Right atrium auricular region (tissue), 2 donors: ENCODE measurements around the gene CYSRT1. TPM values are rescaled to one million over a fixed set of nuclear protein-coding genes. Genes with fewer than 3 reads are reported as not detected.

ENCODE experiments used
- DNase-seq: peaks from one replicate; pipeline ENCODE4 v3.0.0-alpha.2; 2019; ENCODE audit warnings: low spot score
- H3K27ac ChIP-seq, 2 donors: fragments of 200-600 bp; sonication (generic); 1 replicate in 1 of 2; 2 replicates in 1 of 2; pipeline ENCODE4 v1.5.1; 2016 to 2019
- H3K27me3 ChIP-seq, 2 donors: fragments of 200-600 bp; sonication (generic); one replicate each; pipeline versions ENCODE4 v1.5.1 to v1.6.0; 2017 to 2019
- H3K36me3 ChIP-seq: fragments of 200-600 bp; sonication (generic); one replicate; pipeline ENCODE4 v1.5.1; 2016
- H3K4me1 ChIP-seq, 2 donors: fragments of 200-600 bp; sonication (generic); one replicate each; pipeline versions ENCODE4 v1.5.1 to v1.6.0; 2017 to 2019
- H3K4me3 ChIP-seq, 2 donors: fragments of 200-600 bp; sonication (generic); 1 replicate in 1 of 2; 2 replicates in 1 of 2; pipeline ENCODE4 v1.5.1; 2017 to 2019; ENCODE audit warnings: mild to moderate bottlenecking in 1 of 2, moderate library complexity in 1 of 2
- H3K9me3 ChIP-seq, 2 donors: fragments of 200-600 bp; sonication (generic); one replicate each; pipeline ENCODE4 v1.5.1; 2019
- CTCF ChIP-seq, 2 donors: fragments of 200-600 bp; sonication (generic); IDR thresholded peaks; one replicate each; pipeline ENCODE4 v1.5.1; 2019; ENCODE audit warnings: antibody characterized with exemption in 2 of 2
- total RNA-seq, 2 donors: library from RNA; depleted of rRNA; stranded (reverse); fragments of >200 nt; gene quantifications; one replicate each; pipeline ENCODE4 v1.1.0, GENCODE V29; 2016

Gene CYSRT1
- total RNA-seq, 2 donors from 2014 or later: 0.35 to 0.85 TPM

- H3K27me3 ChIP-seq: peaks cover 0 to 4% of the 10 kb centered on the region in 2 donors
- DNase-seq: peak; percentile 99
- H3K9me3 ChIP-seq: no peaks in the 10 kb centered on the region
- peak overlapping the region; percentile 60 to 70 for H3K4me3 ChIP-seq
- no peaks in the 10 kb centered on the region for H3K36me3 ChIP-seq
- H3K4me1 ChIP-seq: peaks cover 0 to 45% of the 10 kb centered on the region in 2 donors
- TF ChIP-seq CTCF (IDR thresholded peaks at IDR 0.05): no peak
- peak overlapping the region; percentile 77 to 86 for H3K27ac ChIP-seq
These were observed 1.6 kb upstream of the CYSRT1 start for GRCh38 chr9:137223078-137223970.

GRCh38 chr9:137225699-137226331 is 841 bp downstream of the CYSRT1 start:
- Histone ChIP-seq H3K4me1 (peaks cover 0 to 36% of the 10 kb centered on the region in 2 donors), H3K27ac (no peak overlapping the region), H3K4me3 (no peak overlapping the region), H3K9me3 (no peaks in the 10 kb centered on the region), H3K27me3 (peaks cover 3 to 9% of the 10 kb centered on the region in 2 donors), H3K36me3 (no peaks in the 10 kb centered on the region)
- no peak for DNase-seq
- no peak for TF ChIP-seq CTCF (IDR thresholded peaks at IDR 0.05)

GRCh38 chr9:137226338-137227053 is 1.5 kb downstream of the CYSRT1 start:
- no peak for TF ChIP-seq CTCF (IDR thresholded peaks at IDR 0.05)
- no peak for DNase-seq
- no peak overlapping the region for H3K27ac ChIP-seq
- H3K9me3 ChIP-seq: no peaks in the 10 kb centered on the region
- no peaks in the 10 kb centered on the region for H3K36me3 ChIP-seq
- H3K27me3 ChIP-seq: peaks cover 3 to 9% of the 10 kb centered on the region in 2 donors
- peaks cover 0 to 30% of the 10 kb centered on the region in 2 donors for H3K4me1 ChIP-seq
- no peak overlapping the region for H3K4me3 ChIP-seq

GRCh38 chr9:137227054-137227852 is 2.3 kb downstream of the CYSRT1 start, which contains the start of gene RNF224:
Gene RNF224, plus strand, starts transcription at chr9:137227502. Its CDS starts 834 bp downstream, at chr9:137228336.
- TF ChIP-seq CTCF (IDR thresholded peaks at IDR 0.05): peak; percentile 80 to 91
- peaks cover 0 to 27% of the 10 kb centered on the region in 2 donors for H3K4me1 ChIP-seq
- H3K4me3 ChIP-seq: no peak within 1 kb of the TSS
- H3K9me3 ChIP-seq: no peaks in the 10 kb centered on the region
- no peak for DNase-seq
- peaks cover 3 to 9% of the 10 kb centered on the region in 2 donors for H3K27me3 ChIP-seq
- H3K27ac ChIP-seq: no peak within 1 kb of the TSS
- no peaks in the 10 kb centered on the region for H3K36me3 ChIP-seq
